ENCODE results near the gene TRIM52. TPM values are rescaled to one million over a fixed set of nuclear protein-coding genes. Genes with fewer than 3 reads are reported as not detected.
A peak's percentile ranks its signal among the peaks of the same experiment; 100 is the strongest.
"Not testable (repeated sequence)": the region's sequence is repeated elsewhere in the genome, so short reads cannot be mapped to it uniquely, and the experiment has no call there.

TRIM52 gene
- total RNA-seq, 1 donor from 2014 or later: 8.0 TPM

DNA sequence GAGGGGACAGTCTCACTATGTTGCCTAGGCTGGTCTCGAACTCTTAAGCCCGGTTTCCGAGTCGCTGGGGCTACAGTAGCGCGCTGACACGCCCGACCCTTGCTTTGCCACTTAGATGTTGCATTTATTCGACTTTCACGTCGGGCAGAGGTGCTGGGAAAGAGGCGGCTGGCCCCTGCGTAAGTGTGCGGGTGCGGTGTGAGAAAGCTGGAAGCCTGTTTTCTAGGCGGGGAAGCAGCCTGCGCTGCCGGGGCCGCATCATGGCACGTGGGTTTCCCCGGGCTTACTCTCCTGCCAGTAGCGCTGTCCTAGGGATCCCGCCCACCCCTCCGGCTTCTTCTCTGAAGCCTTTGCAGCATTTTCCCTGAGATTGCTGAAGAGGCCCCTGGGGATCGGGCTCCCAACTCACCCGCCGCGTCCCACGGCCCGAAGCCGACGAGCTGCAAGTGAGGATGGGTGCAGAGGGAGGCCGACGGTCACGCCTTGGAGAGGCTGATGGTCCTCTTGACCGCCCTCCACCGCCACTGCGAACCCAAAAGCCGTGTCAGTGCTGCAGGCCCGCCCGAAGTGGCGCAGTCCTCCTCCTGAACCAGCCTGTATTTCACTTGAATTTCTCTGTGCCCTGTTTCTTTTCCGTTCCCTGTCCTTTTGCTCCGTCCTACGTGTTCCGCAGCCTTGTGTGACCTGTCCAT, 43.7 kb downstream of the TRIM52 start:
- DNase-seq (ENCODE audit: low read depth): no peak

DNA sequence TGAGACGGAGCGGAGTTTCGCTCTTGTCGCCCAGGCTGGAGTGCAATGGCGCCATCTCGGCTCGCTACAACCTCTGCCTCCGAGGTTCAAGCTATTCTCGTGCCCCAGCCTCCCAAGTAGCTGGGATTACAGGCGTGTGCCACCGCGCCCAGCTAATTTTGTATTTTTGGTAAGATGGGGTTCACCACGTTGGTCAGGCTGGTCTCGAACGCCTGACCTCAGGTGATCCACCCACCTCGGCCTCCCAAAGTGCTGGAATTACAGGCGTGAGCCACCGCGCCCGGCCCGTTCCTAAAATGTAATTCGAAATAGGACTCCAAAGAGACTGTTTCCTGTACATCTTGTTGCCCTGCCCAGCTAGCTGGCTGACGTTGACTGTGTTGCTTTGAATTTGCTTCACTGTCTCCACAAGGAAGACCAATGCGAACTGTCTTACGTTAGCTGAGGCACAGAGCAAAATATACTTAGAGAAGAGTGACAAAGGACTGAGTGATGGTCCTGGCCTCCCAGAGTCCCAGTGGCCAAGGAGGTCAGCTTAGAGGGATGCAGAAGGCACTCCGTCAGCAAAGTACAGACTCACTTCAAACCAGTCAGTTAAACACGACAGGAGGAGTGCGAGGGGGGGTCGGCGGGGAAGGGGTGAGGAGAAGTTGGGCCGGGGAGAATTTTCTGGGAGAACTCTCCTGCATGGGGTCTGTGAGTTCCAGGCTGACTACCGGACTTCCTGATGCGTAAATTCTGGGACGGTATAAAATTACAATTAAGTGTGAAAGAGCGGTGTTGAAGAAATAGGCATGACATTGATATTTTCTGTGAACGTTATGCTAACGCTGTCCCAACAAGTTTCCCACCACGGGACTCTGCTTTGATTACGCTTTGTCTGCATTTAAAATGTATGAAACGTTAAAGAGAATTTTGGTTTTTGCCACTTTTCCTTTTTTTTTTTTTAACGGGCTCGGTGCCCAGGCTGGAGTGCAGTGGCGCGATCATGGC, 44.6 kb downstream of the TRIM52 start:
- no peak for DNase-seq (ENCODE audit: low read depth)

- not testable (repeated sequence) for DNase-seq (ENCODE audit: low read depth)
Measured at GRCh38 chr5:181214249-181214648, 46.7 kb downstream of the TRIM52 start.

- no peak for DNase-seq (ENCODE audit: low read depth)
Measured at GRCh38 chr5:181212934-181213333, 48.0 kb downstream of the TRIM52 start.

- DNase-seq (ENCODE audit: low read depth): no peak
Measured at GRCh38 chr5:181212080-181212479, 48.9 kb downstream of the TRIM52 start.

- no peak for DNase-seq (ENCODE audit: low read depth)
Measured at GRCh38 chr5:181211208-181211607, 49.7 kb downstream of the TRIM52 start.

- not testable (repeated sequence) for DNase-seq (ENCODE audit: low read depth)
Measured at GRCh38 chr5:181210698-181211097, 50.2 kb downstream of the TRIM52 start.

GRCh38 chr5:181210148-181210547, 50.8 kb downstream of the TRIM52 start:
- not testable (repeated sequence) for DNase-seq (ENCODE audit: low read depth)

GRCh38 chr5:181209006-181209405, 51.9 kb downstream of the TRIM52 start:
- DNase-seq (ENCODE audit: low read depth): not testable (repeated sequence)

DNA sequence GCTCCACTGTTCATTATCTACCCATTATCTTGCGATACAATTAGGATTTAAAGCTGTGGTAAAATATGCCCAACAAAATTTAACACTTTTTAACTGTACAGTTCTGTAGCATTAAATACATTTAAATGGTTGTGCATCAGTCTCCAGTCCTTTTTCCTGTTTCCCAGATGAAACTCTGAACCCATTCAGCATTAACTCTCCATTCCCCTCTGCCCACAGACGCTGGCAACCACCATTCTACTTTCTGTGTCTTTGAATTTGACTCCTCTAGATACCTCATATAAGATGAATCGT, 53.0 kb downstream of the TRIM52 start:
- no peak for DNase-seq (ENCODE audit: low read depth)

- peak; percentile 85 for DNase-seq (ENCODE audit: low read depth)
Measured at GRCh38 chr5:181207214-181207959, 53.6 kb downstream of the TRIM52 start.

- DNase-seq (ENCODE audit: low read depth): no peak
Measured at GRCh38 chr5:181205761-181206649, 54.9 kb downstream of the TRIM52 start.

Small RNA genes lying within 50 kb of the gene (microRNA-seq; reads per million reads assigned to microRNA genes)
- not detected for gene MIR4638

Other genes starting within 250 kb of the TRIM52 start
- gene BTNL9, start 220.9 kb downstream of the TRIM52 start, total RNA-seq: not detected in 2 replicates
- not detected in 2 replicates for gene OR2V1, start 130.0 kb downstream of the TRIM52 start, total RNA-seq
- not detected in 2 replicates for gene OR2V2, start 113.6 kb downstream of the TRIM52 start, total RNA-seq
- gene TRIM7, start 55.9 kb downstream of the TRIM52 start, total RNA-seq: 8.9 and 18.8 TPM in 2 replicates
- gene TRIM41, start 37.9 kb downstream of the TRIM52 start, total RNA-seq: 13.4 and 13.8 TPM in 2 replicates
- 2,741 and 2,769 TPM in 2 replicates for gene RACK1, start 17.2 kb downstream of the TRIM52 start, total RNA-seq
- gene OR4F3, start 106.1 kb upstream of the TRIM52 start, total RNA-seq: not detected in 2 replicates

All from myocyte (in vitro differentiated cells).